Natural killer cell (primary cell): ENCODE results near the gene NECTIN4. TPM values are rescaled to one million over a fixed set of nuclear protein-coding genes. Genes with fewer than 3 reads are reported as not detected.

Source experiments
- ATAC-seq, 3 donors: fragments of 150-1000 bp in 2 of 3; fragments of 200-7000 bp in 1 of 3; cut with Tn5 transposase; 1 replicate in 1 of 3; 2 replicates in 2 of 3; pipeline ENCODE4 v1.10.0; 2021; ENCODE audit warnings: mild to moderate bottlenecking in 2 of 3, moderate library complexity in 2 of 3
- DNase-seq, 2 donors: peaks; one replicate each; pipeline versions ENCODE4 v3.0.0 to v3.0.0-alpha.2; 2013 to 2021; ENCODE audit warnings: mixed read lengths in 1 of 2
- H3K27ac ChIP-seq: one replicate; pipeline ENCODE4 v1.5.1; 2013; ENCODE audit warnings: mild to moderate bottlenecking, low read length
- H3K27me3 ChIP-seq: one replicate; pipeline ENCODE4 v1.6.1; 2013; ENCODE audit warnings: low read length; ENCODE audit not compliant: control insufficient read depth, insufficient read depth
- H3K36me3 ChIP-seq: one replicate; pipeline ENCODE4 v1.6.1; 2013; ENCODE audit warnings: low read length; ENCODE audit not compliant: control insufficient read depth, insufficient read depth
- H3K4me1 ChIP-seq: one replicate; pipeline ENCODE4 v1.6.1; 2013; ENCODE audit warnings: low read length; ENCODE audit not compliant: control insufficient read depth, insufficient read depth
- H3K4me3 ChIP-seq: one replicate; pipeline ENCODE4 v1.5.1; 2013; ENCODE audit warnings: low read length
- H3K9me3 ChIP-seq: one replicate; pipeline ENCODE4 v1.6.1; 2013; ENCODE audit warnings: low read length; ENCODE audit not compliant: control insufficient read depth, insufficient read depth
- H3K27ac Mint-ChIP-seq, 2 donors: one replicate each; pipeline ENCODE4 v1.8.0; 2022; ENCODE audit warnings: mild to moderate bottlenecking in 2 of 2, mixed read lengths in 2 of 2, moderate library complexity in 1 of 2
- H3K27me3 Mint-ChIP-seq, 2 donors: one replicate each; pipeline ENCODE4 v1.8.0; 2022; ENCODE audit warnings: low read depth in 2 of 2, mixed read lengths in 2 of 2
- H3K36me3 Mint-ChIP-seq: one replicate; pipeline ENCODE4 v1.8.0; 2022; ENCODE audit warnings: mixed read lengths
- H3K4me1 Mint-ChIP-seq, 2 donors: one replicate each; pipeline ENCODE4 v1.8.0; 2022; ENCODE audit warnings: mixed read lengths in 2 of 2
- H3K4me3 Mint-ChIP-seq: one replicate; pipeline ENCODE4 v1.8.0; 2022; ENCODE audit warnings: mild to moderate bottlenecking, moderate library complexity, mixed read lengths
- H3K9me3 Mint-ChIP-seq, 2 donors: one replicate each; pipeline ENCODE4 v1.8.0; 2022; ENCODE audit warnings: mixed read lengths in 2 of 2
- WGBS: methylation state at CpG from one replicate; pipeline ENCODE4 v1.1.7; 2013; ENCODE audit warnings: missing lambda C conversion rate; ENCODE audit not compliant: insufficient coverage; 5-methylcytosine and 5-hydroxymethylcytosine counted together
- intact Hi-C: fragments of 100-400 bp; cut with micrococcal nuclease; formaldehyde crosslinking; loops from one replicate; pipeline ENCODE4 v1.14.2; 2022
- total RNA-seq, 4 donors: library from RNA; stranded (reverse); fragments of 120-200 nt in 1 of 4; gene quantifications; one replicate each; pipeline versions ENCODE4 v1.2.3 to v1.2.4, GENCODE V29; 2013 to 2022
- TF ChIP-seq, protein P1 (sequence below): fragments of 200-600 bp; IDR thresholded peaks from one replicate; pipeline ENCODE4 v1.8.0; 2022; ENCODE audit warnings: antibody characterized with exemption

Gene NECTIN4
- total RNA-seq, 3 donors from 2014 or later (not counting 1 experiment from before 2014, with no cell fraction given) = 0.07 to 0.09 TPM; not detected in 1

- Histone ChIP-seq H3K4me3 (peak overlapping the region; percentile 90), H3K27me3 (no peaks in the 10 kb centered on the region), H3K27ac (peak overlapping the region; percentile 88), H3K4me1 (peaks cover 35% of the 10 kb centered on the region), H3K9me3 (no peaks in the 10 kb centered on the region), H3K36me3 (peaks cover 64% of the 10 kb centered on the region)
- H3K4me3 Mint-ChIP-seq = peak overlapping the region; percentile 97
- H3K4me1 Mint-ChIP-seq = peaks cover 37 to 69% of the 10 kb centered on the region in 2 donors
- no peaks in the 10 kb centered on the region for H3K9me3 Mint-ChIP-seq
- H3K27me3 Mint-ChIP-seq = no peaks in the 10 kb centered on the region
- DNase-seq = peak; percentile 45 to 83
- intact Hi-C loops = loop anchor here (1.0 to 2.0 kb wide), 2 partner anchors 23 to 24 kb away; partner anchors contain the start of gene F11R
- WGBS = under 1% methylated on average over 48 of the region's 48 CpGs
- no peaks in the 10 kb centered on the region for H3K36me3 Mint-ChIP-seq
- ATAC-seq = peak; percentile 46 to 69 (median 51)
- TF ChIP-seq, protein P1, sequence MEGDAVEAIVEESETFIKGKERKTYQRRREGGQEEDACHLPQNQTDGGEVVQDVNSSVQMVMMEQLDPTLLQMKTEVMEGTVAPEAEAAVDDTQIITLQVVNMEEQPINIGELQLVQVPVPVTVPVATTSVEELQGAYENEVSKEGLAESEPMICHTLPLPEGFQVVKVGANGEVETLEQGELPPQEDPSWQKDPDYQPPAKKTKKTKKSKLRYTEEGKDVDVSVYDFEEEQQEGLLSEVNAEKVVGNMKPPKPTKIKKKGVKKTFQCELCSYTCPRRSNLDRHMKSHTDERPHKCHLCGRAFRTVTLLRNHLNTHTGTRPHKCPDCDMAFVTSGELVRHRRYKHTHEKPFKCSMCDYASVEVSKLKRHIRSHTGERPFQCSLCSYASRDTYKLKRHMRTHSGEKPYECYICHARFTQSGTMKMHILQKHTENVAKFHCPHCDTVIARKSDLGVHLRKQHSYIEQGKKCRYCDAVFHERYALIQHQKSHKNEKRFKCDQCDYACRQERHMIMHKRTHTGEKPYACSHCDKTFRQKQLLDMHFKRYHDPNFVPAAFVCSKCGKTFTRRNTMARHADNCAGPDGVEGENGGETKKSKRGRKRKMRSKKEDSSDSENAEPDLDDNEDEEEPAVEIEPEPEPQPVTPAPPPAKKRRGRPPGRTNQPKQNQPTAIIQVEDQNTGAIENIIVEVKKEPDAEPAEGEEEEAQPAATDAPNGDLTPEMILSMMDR = no peak
- H3K27ac Mint-ChIP-seq = peak overlapping the region; percentile 98 to 99
These were observed 44.2 kb downstream of the NECTIN4 start for GRCh38 chr1:161044908-161045735.

DNA sequence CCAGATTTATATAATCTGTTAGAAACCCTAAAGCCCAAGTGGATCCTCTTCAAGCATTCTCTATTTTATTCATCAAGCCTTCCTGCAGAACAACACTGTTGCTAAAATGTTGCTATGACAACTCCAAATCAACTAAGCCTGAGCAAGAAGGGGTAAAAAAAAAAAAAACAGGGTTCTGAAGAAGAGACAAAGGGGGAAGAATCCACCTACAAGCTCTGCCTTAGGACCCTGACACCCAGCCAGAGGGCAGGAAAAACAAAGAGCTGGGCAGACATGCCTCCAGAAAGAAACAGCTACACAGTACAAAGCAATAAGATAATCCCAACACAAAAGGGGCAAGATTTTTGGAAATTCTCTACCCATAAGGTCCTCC is 44.8 kb downstream of the NECTIN4 start:
- peak overlapping the region; percentile 90 for H3K4me3 ChIP-seq
- DNase-seq (peak in 1 of 2 donors; percentile 73), ATAC-seq (no peak)
- peaks cover 37 to 73% of the 10 kb centered on the region in 2 donors for H3K4me1 Mint-ChIP-seq
- H3K4me3 Mint-ChIP-seq = peak overlapping the region; percentile 97
- intact Hi-C loops = loop anchor here (2.0 kb wide), 1 partner anchor 24 kb away; the partner anchor contains the start of gene F11R
- no peaks in the 10 kb centered on the region for H3K36me3 Mint-ChIP-seq
- H3K4me1 ChIP-seq = peaks cover 38% of the 10 kb centered on the region
- TF ChIP-seq, protein P1 = no peak
- H3K27ac ChIP-seq = peak overlapping the region; percentile 88
- H3K27me3 ChIP-seq = no peaks in the 10 kb centered on the region
- H3K9me3 ChIP-seq = no peaks in the 10 kb centered on the region
- peak overlapping the region; percentile 98 to 99 for H3K27ac Mint-ChIP-seq
- H3K36me3 ChIP-seq = peaks cover 64% of the 10 kb centered on the region
- H3K27me3 Mint-ChIP-seq = no peaks in the 10 kb centered on the region
- no peaks in the 10 kb centered on the region for H3K9me3 Mint-ChIP-seq

GRCh38 chr1:161039546-161039945 is 49.8 kb downstream of the NECTIN4 start:
- Mint-ChIP-seq H3K4me3 (peak overlapping the region; percentile 93), H3K9me3 (no peaks in the 10 kb centered on the region), H3K27ac (peak overlapping the region; percentile 84 to 92), H3K27me3 (no peaks in the 10 kb centered on the region), H3K36me3 (no peaks in the 10 kb centered on the region), H3K4me1 (peaks cover 18 to 55% of the 10 kb centered on the region in 2 donors)
- WGBS = 88% methylated on average over 5 of the region's 5 CpGs
- intact Hi-C loops = no loop called here
- TF ChIP-seq, protein P1 = no peak
- no peak overlapping the region for H3K4me3 ChIP-seq
- H3K4me1 ChIP-seq = peaks cover 42% of the 10 kb centered on the region
- no peak for ATAC-seq
- peak overlapping the region; percentile 77 for H3K27ac ChIP-seq
- no peak for DNase-seq
- no peaks in the 10 kb centered on the region for H3K27me3 ChIP-seq
- H3K36me3 ChIP-seq = peaks cover 40% of the 10 kb centered on the region
- no peaks in the 10 kb centered on the region for H3K9me3 ChIP-seq
